GM12864 (cell line): ENCODE measurements around the gene TMEM26.

Experiments
- DNase-seq: peaks from one replicate; pipeline ENCODE4 v3.0.0-alpha.2; 2011; ENCODE audit warnings: low read depth
- H3K4me3 ChIP-seq: 2 replicates; pipeline ENCODE4 v1.5.1; 2011; ENCODE audit warnings: mild to moderate bottlenecking, low read depth, low read length, control low read depth
- CTCF ChIP-seq: IDR thresholded peaks from 2 replicates; pipeline ENCODE4 v1.5.1; 2011; ENCODE audit warnings: low read depth, mild to moderate bottlenecking, moderate library complexity, low read length, control low read depth, inconsistent platforms; ENCODE audit errors: missing control alignments

The TMEM26 gene

GRCh38 chr10:61471491-61471890, 18.3 kb upstream of the TMEM26 start:
- DNase-seq, result no peak
- no peak for TF ChIP-seq CTCF
- H3K4me3 ChIP-seq, result no peak overlapping the region

- H3K4me3 ChIP-seq, result no peak overlapping the region
- TF ChIP-seq CTCF, result no peak
- DNase-seq, result no peak
Measured at GRCh38 chr10:61470740-61471139, 17.6 kb upstream of the TMEM26 start.

- DNase-seq, result no peak
- H3K4me3 ChIP-seq, result no peak overlapping the region
- TF ChIP-seq CTCF, result no peak
Measured at GRCh38 chr10:61465901-61466632, 12.9 kb upstream of the TMEM26 start.

- no peak for DNase-seq
- no peak for TF ChIP-seq CTCF
- H3K4me3 ChIP-seq, result no peak overlapping the region
Measured at GRCh38 chr10:61465171-61465496, 12.0 kb upstream of the TMEM26 start.

DNA sequence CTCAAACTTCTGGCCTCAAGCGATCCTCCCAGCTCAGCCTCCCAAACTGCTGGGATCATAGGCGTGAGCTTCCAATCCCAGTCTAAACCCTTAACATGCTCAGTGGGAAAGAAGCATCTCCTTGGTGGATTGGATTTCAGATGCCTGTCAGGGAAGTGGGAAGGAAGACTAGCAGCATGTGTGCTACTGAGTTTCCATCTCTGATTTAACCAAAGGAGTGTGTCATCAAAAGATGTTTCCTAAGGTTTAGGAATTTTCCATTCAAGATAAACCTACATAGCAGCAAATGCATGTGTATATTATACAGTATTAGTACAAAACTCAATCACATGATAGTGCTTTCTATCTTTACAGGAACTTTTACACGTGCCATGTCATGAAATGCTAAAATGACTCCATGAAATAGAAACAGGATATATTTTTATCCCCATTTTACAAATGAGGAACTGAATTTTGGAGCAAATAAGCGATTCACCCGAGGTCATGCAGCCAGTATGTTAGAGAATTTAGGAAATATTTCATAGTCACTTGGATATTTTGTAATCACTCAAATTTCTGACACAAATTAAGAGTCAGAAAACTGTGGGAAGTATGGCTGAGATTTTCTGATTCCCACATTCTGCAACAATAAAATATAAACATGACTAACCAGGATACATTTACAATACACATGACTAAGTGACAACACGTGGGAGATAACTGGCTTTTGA, 11.4 kb upstream of the TMEM26 start:
- no peak for DNase-seq
- no peak for TF ChIP-seq CTCF
- H3K4me3 ChIP-seq, result no peak overlapping the region

- TF ChIP-seq CTCF, result no peak
- no peak overlapping the region for H3K4me3 ChIP-seq
- no peak for DNase-seq
Measured at GRCh38 chr10:61463035-61463909, 10.1 kb upstream of the TMEM26 start.
